Epidermal melanocyte (primary cell): ENCODE data around the gene ZNF236.
A peak's percentile ranks its signal among the peaks of the same experiment; 100 is the strongest.
"Not testable (repeated sequence)": the region's sequence is repeated elsewhere in the genome, so short reads cannot be mapped to it uniquely, and the experiment has no call there.

Source experiments
- DNase-seq: peaks from one replicate; pipeline ENCODE4 v3.0.0; 2011; ENCODE audit warnings: low spot score; ENCODE audit not compliant: insufficient read length

The ZNF236 gene

GRCh38 chr18:77001979-77002378 is 179.6 kb downstream of the ZNF236 start:
- DNase-seq: no peak

GRCh38 chr18:77002496-77002895 is 180.1 kb downstream of the ZNF236 start:
- no peak for DNase-seq

DNA sequence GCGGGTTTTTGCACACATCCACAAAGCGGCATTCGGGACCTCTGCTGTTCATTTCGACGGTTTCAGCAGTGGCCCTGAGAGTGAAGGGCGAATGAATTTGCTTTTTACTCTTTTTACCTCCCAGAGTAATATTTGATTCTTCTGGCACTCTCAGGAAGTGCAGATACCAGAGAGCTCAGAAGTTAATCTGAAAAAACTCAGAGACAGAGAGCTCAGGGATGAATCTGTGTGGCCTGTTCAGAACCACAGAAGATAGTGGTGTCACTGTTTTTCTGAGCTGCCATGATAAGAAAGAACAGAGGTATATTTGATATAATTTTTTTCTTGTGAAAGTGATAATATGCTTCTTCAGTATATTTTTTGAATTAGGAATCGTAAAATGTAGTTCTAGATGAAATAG is 181.0 kb downstream of the ZNF236 start:
- DNase-seq: no peak

GRCh38 chr18:77004555-77005380 is 182.4 kb downstream of the ZNF236 start:
- DNase-seq: no peak

DNA sequence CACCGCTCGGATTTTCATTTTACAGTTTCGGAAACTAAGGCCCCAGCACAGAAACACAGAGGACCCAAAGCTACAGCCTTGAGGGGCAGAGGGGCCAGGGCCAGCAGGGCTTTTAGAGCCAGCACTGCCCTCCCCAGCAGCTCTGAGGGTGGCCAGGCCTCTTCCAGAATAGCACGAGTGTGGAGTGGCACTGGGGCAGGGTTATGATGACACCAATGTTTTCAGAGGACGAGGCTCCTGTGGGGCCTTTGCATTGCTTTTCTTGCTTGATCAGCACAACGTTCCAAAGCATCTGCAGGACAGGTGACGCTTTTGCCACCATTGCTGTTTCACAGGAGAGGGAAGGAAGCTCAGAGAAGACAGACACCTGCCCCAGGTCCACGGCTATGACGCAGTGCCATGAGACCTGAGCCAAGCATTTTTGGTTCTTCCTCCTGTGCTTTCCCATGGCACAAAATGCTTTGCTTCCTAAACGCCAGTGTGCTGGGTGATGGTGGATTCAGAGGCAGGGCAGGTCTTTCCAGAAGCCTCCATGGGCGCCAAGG is 183.4 kb downstream of the ZNF236 start:
- no peak for DNase-seq

DNA sequence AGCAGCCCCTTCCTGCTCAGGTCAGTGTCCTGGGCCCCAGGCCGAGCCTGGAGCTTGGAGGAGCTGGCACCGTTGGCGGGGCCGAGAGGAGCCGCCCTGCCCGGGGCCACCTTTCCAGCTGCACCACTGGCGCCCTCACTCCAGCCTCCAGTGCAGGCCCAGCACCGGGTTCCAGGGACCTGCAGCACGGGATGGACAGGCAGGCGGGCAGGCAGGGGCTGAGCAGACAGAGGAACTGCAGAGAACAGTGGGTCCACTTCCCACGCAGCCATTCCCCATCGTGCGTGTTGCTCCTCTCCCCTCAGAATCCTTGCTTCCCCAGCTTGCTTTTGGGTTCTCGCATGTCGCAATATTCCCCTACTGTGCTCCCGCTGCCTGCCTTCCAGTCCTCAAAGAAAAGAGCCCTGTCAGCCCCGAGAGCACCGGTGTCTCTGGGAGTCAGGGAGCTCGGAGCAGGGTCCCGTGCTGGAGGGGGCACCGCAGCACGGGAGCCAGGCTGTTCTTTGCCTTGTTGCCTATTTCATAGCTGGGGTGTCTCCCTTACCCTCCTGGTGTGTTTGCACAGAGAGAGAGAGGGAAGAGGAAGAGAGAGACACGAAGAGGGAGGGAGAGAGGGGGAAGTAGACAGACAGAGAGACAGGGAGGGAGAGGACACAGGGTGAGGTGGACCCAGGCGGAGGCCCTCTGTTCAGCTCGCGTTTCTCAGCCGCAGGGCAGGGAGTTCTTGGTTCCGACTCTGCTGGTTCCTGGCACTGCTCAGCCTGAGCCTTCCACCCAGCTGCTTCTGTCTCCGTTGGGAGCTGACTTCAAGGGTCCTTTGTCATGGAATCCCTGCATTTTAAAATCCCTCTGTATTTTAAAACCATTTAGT is 184.2 kb downstream of the ZNF236 start:
- DNase-seq: no peak

DNA sequence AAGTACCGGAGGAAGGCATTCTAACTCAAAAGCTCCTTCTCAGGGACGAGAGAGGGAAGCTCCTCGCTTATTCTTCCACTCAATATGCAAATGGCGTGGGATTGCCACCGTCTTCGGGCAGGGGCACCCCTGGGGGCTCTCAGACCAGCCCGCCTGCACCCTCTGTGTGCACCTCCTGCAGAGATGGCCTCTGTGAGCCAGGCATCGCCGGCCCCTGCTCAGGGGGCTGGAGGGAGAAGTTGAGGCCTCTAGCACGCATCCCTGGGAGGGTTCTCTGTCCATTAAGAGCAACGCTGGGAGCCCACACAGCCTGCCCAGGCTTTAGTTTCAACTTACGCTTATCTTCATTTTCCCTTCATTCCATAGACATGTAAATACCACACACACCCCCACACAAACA is 184.9 kb downstream of the ZNF236 start:
- no peak for DNase-seq

GRCh38 chr18:77008006-77008405 is 185.6 kb downstream of the ZNF236 start:
- DNase-seq: no peak

DNA sequence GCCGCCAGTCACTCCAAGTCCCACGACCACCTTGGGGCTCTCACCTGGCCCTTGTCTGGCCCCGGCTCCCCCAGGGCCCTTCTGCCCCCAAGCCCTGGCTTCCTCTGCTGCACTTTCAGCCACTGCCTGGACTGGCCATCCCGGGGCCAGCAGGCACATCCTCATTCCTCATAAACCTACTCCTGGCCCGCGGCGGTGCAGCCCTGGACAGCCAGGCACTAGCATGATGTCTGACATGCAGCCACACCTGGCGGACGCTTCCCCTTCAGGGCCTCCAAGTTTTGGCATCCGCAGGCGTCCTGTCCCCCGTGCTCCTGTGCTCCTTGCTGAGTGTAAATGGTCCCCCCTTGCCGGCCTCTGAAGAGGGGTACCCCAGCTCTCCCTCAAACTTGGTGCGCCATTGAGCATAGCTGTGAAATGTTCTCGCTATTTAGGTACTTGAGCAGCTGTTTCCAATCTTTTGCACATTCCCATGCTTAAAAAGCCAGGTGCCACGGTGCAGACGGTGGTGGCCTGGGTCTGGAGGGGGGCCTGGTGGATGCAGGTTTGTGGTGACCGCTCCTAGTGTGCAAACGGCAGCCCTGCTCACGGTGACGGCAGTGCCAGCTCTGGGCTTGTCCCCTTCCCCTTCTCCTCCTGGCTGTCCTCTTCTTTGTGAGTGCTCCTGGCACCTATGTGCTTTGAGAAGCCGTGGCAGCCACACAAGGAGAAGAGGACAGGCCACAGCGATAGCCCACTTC is 186.4 kb downstream of the ZNF236 start:
- no peak for DNase-seq

DNA sequence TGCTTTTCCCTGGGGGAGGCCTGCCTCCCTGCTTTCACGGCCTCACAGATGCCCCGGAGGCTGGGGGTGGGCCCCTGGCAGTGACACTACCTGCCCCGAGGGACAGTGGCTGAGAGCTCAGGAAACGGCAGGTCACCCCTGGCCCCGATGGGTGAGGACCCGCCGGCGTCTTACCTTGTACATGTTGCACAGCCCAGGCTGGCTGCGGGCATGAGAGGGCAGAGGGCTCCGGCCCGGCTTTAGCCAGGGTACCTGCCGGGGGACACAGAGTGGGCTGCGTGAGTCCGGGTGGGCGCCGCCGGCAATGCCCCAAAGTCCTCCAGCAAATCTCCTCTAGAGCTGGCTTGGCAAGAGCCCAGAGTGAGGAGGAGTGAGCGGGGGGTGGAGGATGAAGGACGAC is 187.3 kb downstream of the ZNF236 start:
- DNase-seq: no peak

DNA sequence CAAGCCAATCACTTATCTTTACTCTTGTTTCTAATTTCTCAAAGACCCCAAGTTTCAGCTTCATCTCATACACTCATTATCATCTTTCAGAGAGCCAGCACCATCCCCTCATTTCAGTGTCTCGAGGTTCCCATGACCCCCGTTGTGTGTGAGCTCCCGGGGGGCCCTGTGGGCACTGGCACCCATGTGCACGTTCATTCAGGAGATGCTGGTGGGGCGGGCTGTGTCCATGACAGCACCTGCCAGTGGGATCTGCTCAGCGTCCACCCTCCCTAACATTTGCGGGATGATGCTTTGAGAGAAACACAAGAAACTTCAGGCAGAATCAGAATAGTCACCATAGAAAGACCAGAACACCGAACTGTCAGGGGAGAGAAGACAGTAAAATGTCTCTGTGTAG is 189.8 kb downstream of the ZNF236 start:
- DNase-seq: no peak

- DNase-seq: no peak
These were observed 190.6 kb downstream of the ZNF236 start for GRCh38 chr18:77012806-77013541.

DNA sequence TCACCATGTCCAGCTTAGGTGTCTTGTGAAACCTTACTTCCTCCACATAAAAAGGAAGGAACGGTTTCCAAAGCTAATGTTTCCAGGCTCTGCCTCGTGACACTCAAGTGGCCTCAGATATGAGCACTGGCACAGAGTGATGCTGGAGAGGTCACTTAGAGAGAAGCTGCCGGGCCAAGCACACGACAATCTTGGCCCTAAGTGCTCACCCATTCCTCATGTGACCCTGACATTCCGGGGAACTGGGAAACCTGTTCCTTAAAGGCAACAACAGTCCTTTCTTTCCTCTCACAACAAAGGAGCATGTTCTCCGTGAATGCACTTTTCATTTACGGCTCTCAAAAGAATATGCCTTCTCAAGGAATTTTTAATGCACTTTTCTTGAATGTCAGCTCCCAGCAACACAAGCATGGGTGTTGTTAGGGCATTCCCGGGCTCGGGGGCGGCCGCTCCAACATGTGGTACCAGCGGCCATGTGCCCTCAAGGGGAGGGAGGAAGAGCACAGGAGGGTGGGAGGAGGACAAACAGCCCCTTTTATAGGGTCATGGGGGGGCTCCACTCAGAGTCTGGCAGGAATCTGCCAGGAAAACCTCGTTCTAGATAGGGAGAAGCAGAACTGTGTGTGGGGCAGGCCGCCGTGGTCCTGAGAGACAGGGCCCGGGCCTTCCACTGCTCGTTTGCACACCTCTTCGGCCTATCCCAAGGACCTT is 191.6 kb downstream of the ZNF236 start:
- DNase-seq: peak; percentile 25

DNA sequence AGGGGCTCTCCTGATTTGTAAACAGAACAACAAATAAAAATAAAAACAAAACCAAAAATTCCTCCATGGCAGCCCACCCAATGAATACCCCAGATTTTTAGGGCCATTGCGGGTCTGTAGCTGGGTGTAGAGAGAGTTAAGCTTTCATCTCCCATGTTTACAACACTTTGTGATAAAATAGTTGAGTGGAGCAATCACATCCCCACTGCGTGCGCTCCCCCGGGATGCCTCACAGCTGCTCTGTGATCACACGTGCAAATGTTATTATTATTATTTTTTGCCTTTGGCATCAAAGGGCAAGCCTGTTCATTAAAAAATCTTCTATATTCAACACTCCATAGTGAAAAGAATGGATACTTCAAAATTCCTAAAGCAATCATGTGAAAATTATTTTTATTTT is 192.2 kb downstream of the ZNF236 start:
- DNase-seq: no peak

- no peak for DNase-seq
These were observed 192.8 kb downstream of the ZNF236 start for GRCh38 chr18:77015169-77015568.

DNA sequence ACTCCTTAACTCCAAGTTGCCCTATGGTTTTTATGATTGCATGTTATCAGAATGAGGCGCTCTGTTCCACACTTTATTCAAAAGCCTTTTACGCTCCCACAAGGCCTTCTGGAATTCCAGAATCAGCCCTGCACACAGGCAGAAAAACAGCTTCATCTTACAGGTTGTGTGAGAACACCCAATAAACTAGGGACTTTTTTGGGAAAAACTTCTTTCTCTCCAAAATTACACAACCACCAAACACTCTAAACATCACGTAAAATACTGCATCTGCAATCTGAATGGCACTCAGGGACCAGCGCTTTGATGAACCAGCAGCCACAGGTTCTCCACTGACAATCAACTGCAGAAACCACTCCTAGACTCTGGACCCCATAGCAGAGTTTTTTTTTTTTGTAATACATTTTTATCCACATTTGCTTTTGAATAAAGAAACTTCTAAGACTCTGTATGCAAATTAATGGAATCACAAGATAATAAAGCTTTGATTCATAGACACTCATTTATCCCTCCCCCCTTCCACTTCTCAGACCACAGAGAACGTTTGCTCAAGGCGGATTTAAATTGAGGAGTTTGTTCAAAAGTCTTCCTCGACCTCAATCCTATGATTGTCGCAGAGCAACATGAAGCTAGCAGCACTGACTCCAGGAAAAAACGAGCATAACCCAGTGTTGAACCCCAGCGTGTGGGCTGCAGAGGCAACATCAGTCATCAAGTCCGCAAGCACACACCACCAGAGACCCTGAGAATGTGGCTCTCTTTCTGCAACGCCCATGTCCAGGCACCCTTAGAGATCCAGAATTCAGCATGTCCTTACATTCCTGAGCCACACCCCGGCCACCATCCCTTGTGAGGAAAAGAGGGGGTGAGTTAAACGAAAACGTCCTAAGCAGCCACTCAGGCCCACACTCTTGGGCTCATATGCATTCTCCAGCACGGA is 193.7 kb downstream of the ZNF236 start:
- peak; percentile 82 for DNase-seq

GRCh38 chr18:77016936-77017335 is 194.6 kb downstream of the ZNF236 start:
- no peak for DNase-seq

GRCh38 chr18:77017355-77017754 is 195.0 kb downstream of the ZNF236 start:
- DNase-seq: no peak

DNA sequence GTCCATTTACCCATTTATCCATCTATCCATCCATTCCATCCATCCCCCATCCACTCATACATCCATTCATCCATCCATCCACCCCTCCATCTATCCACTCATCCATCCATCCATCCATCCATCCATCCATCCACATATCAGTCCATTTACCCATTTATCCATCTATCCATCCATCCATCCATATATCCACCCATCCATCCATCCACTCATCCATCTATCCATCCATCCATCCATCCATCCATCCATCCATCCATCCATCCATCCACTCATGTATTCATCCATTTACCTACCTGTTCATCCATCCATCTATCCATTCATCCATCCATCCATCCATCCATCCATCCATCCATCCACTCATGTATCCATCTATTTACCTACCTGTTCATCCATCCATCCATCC is 196.3 kb downstream of the ZNF236 start:
- not testable (repeated sequence) for DNase-seq
